ENCODE results near the gene CCDC69. TPM values are rescaled to one million over a fixed set of nuclear protein-coding genes. Genes with fewer than 3 reads are reported as not detected.

Gene CCDC69
- total RNA-seq, 1 donor from 2014 or later = 101 TPM

GRCh38 chr5:151183456-151184245 is 40.2 kb downstream of the CCDC69 start:
- Histone ChIP-seq H3K36me3 (peaks cover 19 to 22% of the 10 kb centered on the region in 2 donors), H3K4me3 (no peak overlapping the region), H3K27ac (no peak overlapping the region), H3K27me3 (no peaks in the 10 kb centered on the region), H3K4me1 (no peaks in the 10 kb centered on the region), H3K9me3 (no peaks in the 10 kb centered on the region)
- DNase-seq (ENCODE audit: low spot score in 2 of 2) = no peak
- TF ChIP-seq CTCF (IDR thresholded peaks at IDR 0.05) = no peak
- intact Hi-C loops (cut with DNase I) = no loop called here

- Histone ChIP-seq H3K4me3 (no peak overlapping the region), H3K27ac (no peak overlapping the region), H3K9me3 (no peaks in the 10 kb centered on the region), H3K4me1 (no peaks in the 10 kb centered on the region), H3K36me3 (peaks cover 19 to 22% of the 10 kb centered on the region in 2 donors), H3K27me3 (no peaks in the 10 kb centered on the region)
- no peak for TF ChIP-seq CTCF (IDR thresholded peaks at IDR 0.05)
- intact Hi-C loops (cut with DNase I) = no loop called here
- no peak for DNase-seq (ENCODE audit: low spot score in 2 of 2)
Measured at GRCh38 chr5:151182976-151183375, 40.9 kb downstream of the CCDC69 start.

- Histone ChIP-seq H3K27ac (no peak overlapping the region), H3K36me3 (peaks cover 19 to 22% of the 10 kb centered on the region in 2 donors), H3K4me3 (no peak overlapping the region), H3K4me1 (no peaks in the 10 kb centered on the region), H3K27me3 (no peaks in the 10 kb centered on the region), H3K9me3 (no peaks in the 10 kb centered on the region)
- intact Hi-C loops (cut with DNase I) = no loop called here
- DNase-seq (ENCODE audit: low spot score in 2 of 2) = no peak
- TF ChIP-seq CTCF (IDR thresholded peaks at IDR 0.05) = no peak
Measured at GRCh38 chr5:151182524-151182900, 41.4 kb downstream of the CCDC69 start.

GRCh38 chr5:151181818-151182523 is 41.9 kb downstream of the CCDC69 start:
- no peaks in the 10 kb centered on the region for H3K27me3 ChIP-seq
- H3K9me3 ChIP-seq = no peaks in the 10 kb centered on the region
- DNase-seq (ENCODE audit: low spot score in 2 of 2) = no peak
- TF ChIP-seq CTCF (IDR thresholded peaks at IDR 0.05) = no peak
- H3K27ac ChIP-seq = no peak overlapping the region
- H3K4me1 ChIP-seq = no peaks in the 10 kb centered on the region
- no peak overlapping the region for H3K4me3 ChIP-seq
- intact Hi-C loops (cut with DNase I) = no loop called here
- peaks cover 19 to 22% of the 10 kb centered on the region in 2 donors for H3K36me3 ChIP-seq

- Histone ChIP-seq H3K4me1 (no peaks in the 10 kb centered on the region), H3K4me3 (no peak overlapping the region), H3K36me3 (peaks cover 14 to 17% of the 10 kb centered on the region in 2 donors), H3K9me3 (no peaks in the 10 kb centered on the region), H3K27me3 (no peaks in the 10 kb centered on the region), H3K27ac (no peak overlapping the region)
- DNase-seq (ENCODE audit: low spot score in 2 of 2) = no peak
- intact Hi-C loops (cut with DNase I) = no loop called here
- no peak for TF ChIP-seq CTCF (IDR thresholded peaks at IDR 0.05)
Measured at GRCh38 chr5:151180291-151180690, 43.6 kb downstream of the CCDC69 start.
